Mucosa of gallbladder (tissue), 1 donor: Measurements from ENCODE around the gene CCDC148. TPM values are rescaled to one million over a fixed set of nuclear protein-coding genes. Genes with fewer than 3 reads are reported as not detected.
"Not testable (repeated sequence)": the region's sequence is repeated elsewhere in the genome, so short reads cannot be mapped to it uniquely, and the experiment has no call there.

Experiments
- DNase-seq: peaks from one replicate; pipeline ENCODE4 v3.0.0-alpha.2; 2020; ENCODE audit warnings: low spot score
- total RNA-seq: library from RNA; stranded (reverse); gene quantifications from one replicate; pipeline ENCODE4 v1.2.1, GENCODE V29; 2021
- donor health status: DM: no; HTN: no; CAD: no.

The CCDC148 gene
- total RNA-seq, 1 donor from 2014 or later: 3.1 TPM

DNA sequence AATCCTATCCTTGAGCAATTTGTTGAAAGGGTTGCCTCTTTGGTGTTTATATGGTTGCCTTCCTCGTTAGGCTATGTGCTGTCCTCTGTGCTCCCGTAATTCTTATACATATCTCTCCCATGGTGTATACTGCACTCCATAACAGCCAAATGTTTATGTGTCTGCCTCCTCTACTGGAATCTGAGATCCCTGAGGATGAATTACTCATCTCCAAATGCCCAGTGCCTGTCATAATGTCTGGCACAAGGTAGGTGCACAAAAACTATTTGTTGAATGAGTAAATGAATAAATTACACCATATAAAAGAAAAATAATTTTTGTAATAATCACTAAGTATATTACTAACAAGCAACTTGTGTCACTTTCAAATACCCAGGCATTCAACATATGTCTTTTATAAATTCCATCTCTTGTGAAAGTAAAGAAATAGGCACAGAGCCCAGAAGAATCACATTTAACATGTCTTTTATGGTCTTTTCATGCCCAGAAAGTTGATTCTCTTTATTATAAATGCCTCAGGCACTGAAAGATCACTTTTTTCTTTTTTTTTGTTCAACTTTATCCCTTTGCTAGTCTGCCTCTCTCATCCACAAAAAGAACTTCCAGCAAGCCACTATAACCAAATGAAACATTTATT is 164.9 kb downstream of the CCDC148 start:
- DNase-seq: no peak

DNA sequence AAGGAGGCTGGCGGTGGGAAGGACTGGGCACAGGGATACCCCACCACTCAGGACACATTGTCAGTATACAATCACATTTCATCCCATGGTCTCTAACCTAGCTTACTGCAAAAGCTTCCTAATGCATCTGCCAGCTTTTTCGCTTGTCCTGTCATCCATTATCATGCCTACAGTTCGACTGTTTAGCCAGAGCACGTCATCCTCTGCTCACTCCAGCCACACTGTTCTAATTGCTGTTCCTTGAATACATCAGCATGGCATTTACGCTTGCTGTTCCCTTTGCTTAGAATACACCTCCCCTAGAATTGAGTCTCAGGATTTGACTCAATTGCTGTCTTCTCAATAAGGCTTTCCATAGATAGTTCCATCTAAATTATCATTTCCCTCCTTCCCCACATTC is 166.3 kb downstream of the CCDC148 start:
- no peak for DNase-seq

DNA sequence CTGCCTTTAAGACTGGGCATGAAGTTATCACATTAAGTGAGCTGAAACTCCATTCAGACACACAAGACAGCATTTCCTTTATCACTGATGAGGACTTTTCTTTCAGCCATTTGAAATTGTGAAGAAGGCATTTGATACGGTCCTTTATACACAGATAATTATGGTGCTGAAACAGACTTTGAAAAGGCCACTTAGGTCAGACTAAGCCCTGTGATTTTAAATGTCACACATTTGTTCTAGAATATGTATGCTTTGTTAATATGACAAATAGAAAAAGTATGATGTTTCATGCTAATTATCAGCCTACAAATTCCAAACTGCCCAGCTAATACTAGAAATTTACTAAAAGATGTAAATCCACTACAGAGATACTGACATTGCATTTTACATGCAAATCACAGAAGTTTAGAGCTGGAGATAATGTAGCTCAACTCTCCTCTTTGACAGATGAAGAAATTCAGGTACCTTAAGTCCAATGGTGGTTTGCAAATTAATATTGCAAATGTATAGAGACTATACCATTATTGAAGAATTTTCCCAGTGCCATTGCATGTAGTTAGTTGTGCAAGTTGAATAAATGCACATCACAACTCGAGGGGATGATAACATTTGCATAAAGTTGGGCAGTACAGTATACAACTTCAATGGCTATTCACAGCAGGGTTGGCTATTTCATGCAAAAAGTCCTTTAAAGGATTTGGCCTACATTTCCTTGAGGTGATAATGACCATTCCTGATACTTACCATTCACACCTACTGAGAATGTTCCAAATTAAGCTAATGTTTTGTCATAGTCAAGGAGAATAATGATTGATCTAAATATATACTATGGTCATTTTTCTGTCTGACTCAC is 179.7 kb downstream of the CCDC148 start:
- DNase-seq: no peak

DNA sequence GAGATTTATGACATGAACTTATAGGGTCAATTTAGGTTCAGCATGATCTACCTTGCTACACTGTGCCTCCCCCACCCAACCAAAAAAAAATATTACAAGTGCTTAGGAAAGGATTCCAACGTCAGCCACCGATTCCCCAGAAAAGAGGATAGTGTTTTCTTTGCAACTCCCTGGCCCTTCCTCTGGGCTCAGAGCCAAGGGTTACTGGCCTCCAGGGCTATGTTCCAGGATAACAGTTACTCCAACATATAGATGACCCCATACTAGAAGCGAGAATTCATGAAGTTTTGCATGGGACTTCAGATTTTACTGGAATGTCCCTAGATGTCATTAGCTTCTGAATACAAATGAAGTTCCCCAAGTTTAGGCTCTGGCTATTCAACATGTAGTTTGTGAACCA is 182.8 kb downstream of the CCDC148 start:
- no peak for DNase-seq

DNA sequence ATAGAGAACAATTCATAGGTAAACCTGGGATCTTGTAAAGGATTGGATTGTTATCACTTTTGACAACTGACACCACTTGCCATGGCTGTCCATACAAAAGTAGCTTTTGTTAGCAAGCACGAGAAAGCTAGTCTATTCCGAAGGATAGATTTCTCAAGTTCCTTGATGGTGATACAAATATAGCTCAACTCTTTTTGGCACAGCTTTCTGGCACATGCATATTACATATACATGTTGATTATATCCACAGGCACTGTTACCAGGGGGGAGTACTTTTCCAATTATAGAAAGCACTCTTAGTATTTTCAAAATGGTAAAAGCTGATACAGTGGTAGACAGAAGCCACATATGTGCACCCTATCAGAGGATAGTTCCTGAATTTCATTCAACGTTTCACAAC is 186.0 kb downstream of the CCDC148 start:
- no peak for DNase-seq

DNA sequence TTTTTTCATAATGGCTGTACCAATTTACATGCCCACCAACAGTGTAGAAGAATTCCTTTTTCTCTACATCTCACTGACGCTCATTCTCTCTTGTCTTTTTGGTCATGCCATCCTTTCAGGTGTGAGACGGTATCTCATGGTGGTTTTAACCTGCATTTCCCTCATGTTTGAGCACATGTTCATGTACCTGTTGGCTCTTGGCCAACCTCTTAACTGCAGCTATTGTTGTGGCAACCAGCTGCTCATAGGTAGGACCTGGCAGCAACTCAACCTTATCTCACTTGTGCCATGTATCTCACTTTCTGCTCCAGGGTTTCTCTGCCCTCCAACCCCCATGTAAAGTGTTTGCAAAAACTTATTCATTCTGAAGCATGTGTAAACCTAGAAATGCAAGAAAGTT is 187.4 kb downstream of the CCDC148 start:
- DNase-seq: no peak

DNA sequence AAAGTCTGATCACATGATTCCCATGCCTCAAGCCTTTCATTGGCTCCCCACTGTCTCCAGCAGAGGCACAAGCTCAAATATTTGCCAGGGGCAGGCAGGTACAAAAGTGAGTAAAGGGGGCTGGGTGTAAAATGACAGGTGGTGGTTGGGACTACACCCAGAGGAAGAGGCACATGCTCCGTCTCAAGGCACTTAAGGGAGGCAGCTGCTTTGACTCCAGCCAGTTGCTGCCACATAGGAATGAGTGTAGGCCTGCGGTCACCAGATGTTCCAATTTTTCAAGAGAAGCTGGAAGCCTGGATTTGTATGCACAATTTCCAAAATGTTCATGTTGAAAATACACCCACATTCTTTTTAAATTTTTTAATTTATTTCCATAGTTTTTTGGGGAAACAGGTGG is 190.4 kb downstream of the CCDC148 start:
- DNase-seq: no peak

DNA sequence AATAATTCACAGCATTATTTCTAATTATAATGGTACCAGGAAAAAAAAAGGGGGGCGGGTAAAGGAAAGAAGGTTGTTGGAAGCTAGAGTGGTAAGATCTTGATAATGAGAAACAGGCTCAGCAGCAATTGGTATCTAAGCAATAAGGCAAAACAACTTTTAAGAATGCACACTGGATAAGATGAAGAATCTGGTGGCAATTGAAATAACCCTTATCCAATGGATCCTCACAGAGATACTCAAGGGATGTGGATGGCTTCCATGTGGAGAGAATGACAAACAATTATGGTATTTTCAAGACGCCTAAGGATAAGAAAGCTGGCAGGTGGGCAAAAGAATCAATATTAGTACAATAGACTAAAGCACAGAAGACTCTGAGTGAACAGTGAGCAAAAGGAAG is 201.3 kb downstream of the CCDC148 start:
- no peak for DNase-seq

DNA sequence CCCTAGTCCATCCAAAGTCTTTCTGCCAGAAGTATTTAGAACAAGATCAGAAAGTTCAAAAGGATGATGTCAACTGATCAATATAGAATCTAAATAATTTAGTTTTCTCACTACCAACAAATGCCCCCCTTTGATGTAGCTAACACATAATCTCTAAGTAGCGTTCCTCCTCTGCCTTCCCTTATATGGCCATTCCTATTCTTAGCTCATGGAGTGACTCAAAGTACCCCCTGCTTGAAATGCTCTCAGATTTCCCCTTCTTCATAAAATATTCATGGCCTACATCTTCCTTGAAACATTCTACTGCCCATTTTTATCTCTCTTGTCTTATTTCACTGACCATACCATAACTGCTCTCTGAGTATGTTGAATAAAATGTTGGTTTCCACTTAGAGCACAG is 203.4 kb downstream of the CCDC148 start:
- no peak for DNase-seq

DNA sequence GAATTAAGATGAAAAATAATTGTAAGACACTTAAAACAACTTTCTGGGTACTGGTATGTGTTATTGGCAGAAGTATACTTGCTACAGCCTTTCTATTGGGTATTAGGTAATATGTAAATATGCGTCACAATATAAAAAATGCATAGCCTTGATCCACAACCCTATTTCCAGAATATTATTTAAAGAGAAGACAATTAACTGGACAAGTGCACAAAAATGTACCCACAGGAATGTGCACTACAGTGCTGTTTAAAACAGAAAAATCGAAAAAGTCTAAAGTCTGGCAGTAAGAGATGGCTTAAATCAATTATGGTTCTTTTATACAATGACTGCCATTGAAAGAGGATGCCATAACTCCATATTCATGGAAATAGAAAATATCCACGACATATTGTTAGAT is 205.2 kb downstream of the CCDC148 start:
- DNase-seq: no peak

DNA sequence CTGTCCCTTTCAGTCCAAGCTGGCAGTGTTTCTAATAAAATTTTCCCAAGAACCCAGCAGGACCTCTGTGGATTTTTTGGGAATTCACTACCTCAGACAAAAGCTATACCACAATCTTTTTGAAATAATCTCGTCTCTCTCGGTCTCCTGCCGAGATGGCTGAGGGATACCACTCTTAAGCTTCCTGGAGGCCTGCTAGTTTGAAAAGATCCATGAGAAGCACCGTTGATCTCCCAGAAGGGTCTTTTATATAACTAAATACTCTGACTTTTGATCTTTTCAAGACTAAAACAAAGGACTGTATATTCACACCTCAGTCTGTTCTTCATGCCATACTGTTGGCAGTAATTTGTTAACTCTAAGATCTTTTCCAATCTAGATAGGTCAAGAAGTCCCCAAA is 213.2 kb downstream of the CCDC148 start:
- DNase-seq: no peak

DNA sequence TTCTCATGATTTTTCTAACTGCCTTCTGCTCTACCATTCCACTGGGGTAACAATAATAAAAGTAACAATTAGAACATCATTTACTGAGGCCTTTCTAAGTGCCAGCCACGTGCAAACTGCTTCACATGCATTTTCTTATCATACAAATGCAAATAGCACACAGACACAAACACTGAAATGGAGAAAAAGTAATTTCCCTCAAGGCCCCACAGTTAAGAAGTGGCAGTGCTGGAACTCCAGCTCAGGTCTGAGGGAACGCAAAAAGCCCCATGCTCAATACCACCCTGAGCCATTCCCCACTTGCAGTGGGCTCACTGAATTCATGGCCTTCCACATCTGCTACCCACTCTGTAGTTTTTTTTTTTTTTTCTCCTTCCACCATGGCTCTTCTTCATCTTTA is 214.3 kb downstream of the CCDC148 start:
- no peak for DNase-seq

DNA sequence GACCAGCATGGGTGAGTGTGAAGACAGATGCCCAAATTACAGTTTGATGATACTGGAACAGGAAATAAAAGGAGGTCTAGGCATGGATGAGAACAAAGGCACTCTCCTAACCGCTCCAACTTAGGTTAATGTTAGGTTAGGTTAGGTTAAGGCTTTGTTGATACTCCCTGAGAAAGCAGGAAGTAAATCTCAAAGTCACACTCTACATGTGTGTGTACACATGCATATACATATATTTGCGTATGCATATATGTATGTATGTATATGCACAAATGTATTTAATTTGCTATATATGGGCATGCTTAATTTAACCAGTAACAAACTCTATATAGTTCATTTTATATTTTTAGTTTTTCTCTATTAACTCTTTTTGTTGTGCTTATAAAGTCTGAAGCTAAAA is 215.6 kb downstream of the CCDC148 start:
- no peak for DNase-seq

DNA sequence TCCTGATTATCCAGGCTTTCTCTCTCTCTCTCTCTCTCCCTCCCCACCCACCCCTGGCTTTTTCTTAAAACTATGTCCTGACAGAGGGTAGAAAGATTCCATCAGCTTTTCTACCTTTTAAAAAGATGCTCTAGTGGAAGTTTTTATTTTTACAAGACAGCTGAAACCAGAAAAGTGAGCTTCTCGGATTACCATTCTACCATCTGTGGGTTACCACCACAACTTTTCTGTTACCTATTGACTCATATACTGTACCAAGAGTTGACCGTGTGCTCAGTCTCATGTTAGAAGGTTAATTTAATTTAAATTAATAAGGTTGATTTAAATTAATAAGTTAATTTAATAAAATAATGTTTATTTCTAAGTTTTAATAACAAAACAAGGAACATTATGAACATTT is 217.3 kb downstream of the CCDC148 start:
- DNase-seq: no peak

DNA sequence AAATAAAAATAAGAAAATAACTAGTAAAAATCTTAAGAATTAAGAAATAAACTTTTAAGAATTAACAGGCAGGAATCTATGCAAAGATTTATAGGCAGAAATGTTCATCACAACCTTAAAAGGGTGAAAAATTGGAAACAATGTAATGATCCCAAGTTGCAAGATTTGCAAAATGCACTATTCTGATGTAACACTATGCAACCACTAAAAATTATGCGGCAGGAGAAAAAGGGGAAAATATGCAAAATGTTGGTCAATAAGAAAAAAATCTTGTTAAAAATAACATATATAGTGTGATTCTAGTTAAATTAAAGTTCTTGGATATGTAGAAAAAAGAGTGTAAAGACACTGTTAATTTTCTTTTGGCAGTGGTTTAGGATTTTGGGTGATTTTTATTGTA is 222.1 kb downstream of the CCDC148 start:
- DNase-seq: no peak

DNA sequence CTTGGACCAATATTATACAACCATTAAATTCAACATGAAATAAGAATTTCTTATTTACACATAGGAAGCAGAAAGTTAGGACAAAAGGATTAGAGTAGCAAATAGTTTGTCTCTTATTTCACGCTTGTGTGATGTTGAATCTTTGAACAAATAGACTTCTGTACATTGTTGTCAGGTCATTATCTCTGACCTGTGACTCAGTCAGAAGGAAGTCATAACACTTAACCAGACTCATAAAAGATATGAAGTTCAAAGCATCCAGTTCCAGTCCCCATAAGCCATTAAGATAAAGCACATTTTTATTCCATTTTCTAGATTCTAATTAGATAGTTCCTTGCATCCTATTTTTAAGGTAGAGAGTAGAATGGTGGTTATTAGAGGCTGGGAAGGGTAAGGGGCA is 224.1 kb downstream of the CCDC148 start:
- DNase-seq: no peak

DNA sequence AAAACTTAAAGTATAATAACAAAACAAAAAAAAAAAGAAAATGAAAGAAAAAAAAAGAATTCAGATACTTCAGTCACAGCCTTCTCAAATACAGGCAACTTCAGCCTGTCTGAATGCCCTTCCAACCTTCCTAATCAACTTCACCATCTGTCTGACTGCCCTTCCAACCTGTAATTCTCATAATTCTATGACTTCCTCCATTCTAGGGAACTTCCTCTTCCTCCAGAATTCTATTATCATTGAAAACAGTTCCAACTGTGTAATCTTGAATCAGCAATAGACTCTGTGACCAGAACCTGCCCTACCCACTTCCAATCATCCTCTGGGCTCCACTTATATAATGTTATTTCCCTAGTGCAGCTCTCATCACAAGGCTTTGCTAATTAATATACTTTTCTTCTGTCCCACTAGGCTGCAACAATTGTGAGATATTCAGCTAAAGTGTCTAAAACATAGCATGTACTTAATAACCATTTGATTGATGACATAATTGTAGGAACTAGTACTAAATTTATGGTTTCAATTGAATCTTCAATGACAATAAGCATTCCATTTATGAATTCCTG is 227.5 kb downstream of the CCDC148 start:
- no peak for DNase-seq

DNA sequence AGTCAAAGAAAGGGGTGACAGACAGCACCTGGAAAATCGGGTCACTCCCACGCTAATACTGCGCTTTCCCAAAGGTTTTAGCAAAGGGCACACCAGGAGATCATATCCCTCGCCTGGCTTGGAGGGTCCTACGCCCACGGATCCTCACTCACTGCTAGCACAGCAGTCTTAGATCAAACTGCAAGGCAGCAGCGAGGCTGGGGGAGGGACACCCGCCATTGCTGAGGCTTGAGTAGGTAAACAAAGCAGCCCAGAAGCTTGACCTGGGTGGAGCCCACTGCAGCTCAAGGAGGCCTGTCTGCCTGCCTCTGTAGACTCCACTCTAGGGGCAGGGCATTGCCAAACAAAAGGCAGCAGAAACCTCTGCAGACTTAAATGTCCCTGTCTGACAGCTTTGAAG is 233.5 kb downstream of the CCDC148 start:
- not testable (repeated sequence) for DNase-seq

DNA sequence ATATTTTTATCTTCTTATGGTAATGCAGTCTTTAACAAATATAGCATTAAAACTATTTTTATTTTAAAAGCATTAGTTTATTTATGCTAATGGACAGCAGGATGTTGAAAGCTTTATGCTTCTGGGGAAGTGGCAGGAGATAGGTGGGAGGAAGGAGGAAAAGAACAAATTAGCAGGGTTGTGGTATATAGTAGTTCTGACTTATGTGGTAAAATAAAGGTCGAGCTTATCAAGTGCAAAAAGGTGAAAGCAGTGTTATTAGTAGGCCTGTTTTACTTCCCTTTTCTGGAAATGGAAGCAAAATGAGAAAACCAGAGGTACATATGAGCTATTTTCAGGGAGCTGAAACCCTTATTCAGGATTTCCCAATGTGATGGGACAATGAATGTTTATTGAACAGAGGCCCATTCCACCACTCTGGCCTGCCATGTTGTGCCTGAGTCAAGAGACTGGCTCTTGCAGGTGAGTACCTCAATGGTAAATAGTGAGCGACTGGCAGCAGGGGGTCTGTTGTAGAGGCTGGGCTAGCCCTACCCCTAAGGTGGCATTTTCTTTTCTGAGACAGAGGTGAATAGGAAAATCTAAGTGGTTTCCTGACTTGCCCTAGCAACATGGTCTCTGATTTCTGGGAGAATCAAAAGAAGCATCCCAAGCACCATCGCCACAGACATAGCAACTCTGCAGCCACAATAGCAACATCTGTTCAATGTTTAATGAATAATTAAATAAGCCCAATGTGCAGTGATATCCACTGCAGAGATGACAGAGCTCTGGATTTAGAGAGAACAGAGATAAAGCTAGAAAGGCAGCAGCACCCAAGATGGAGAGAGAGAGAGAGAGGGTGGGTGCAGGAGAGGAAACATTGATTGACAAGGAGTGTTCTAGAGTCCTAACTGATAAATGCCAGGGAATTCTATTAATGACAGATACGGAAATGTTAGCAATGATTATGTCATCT is 235.2 kb downstream of the CCDC148 start:
- no peak for DNase-seq

DNA sequence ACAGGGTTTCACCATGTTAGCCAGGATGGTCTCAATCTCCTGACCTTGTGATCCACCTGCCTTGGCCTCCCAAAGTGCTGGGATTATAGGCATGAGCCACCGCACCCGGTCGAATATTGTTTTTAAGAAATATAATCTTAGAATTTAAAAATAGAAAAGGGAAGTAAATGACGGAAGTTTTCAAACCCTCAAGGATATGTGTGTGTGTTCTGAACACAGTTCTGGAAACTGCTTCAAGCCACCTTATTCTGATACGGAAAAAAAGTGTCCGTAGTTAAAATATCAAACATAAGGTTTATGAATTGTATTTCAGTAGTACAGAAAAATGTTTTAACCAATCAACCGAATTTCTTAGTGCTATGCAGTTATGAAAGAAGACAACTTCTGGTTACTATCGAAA is 239.0 kb downstream of the CCDC148 start:
- DNase-seq: no peak

DNA sequence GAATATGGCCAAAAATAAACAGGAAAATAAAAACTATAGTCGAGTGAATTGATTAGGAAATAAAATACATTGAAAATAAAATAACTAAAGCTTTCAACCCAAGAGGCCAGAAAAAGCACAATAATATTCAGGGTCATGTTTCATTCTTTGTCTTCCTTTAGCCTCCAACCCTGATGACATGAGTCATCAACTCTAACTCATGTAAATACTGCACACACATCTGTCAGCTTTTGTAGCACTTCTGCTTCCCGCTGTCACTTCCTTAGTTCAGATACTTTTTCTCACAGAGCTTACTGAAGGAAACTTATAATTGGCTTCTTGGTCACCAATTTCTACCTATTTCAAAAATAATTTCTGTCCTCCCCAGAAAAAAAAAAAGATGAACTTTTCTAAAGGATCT is 242.1 kb downstream of the CCDC148 start:
- no peak for DNase-seq

DNA sequence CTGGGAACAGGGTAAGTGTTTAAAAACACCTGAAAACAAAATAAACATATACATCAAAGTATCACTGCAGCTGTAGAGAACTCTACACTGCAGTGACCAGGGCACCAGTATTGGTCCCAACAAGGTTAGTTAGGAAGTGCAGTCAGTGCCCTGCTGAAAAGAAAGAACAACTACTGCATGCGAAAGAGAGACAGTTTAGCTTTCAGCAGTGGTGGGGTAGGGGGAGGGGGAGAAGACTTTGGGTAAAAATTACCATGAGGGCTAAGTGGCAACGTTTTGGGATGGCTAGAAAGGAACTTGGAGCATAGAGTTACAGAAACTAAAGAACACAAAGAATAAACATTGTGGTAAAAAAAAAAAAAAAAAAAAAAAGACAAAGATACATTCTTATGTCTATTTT is 242.8 kb downstream of the CCDC148 start:
- no peak for DNase-seq
